ENCODE results near the gene C22orf31.

The C22orf31 gene

GRCh38 chr22:29029202-29030000 lies 32.2 kb downstream of the C22orf31 start:
- DNase-seq (ENCODE audit: low read depth in 1 of 2, low spot score in 1 of 2): no peak

- DNase-seq (ENCODE audit: low read depth in 1 of 2, low spot score in 1 of 2): no peak
Measured at GRCh38 chr22:29028468-29028867, 33.2 kb downstream of the C22orf31 start.

DNA sequence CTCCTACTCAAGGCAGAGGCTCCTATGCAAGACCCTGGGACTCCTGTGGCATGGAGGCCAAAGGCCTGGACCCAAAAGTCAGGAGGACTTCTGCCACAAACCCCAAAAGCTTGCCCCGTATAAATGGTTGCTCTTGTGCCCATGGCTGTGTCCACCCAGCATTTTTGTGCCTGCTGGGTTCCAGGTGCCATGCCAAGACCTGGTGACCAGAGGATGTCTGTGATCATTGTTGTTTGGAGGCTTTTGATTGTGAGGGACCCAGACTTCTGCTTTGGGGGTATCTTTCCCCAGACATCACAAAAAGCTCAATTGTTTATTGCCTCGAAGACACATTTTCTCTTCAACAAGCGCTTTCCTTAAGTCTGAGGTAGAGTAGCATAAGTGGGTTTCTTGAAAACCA lies 35.1 kb downstream of the C22orf31 start:
- no peak for DNase-seq (ENCODE audit: low read depth in 1 of 2, low spot score in 1 of 2)

DNA sequence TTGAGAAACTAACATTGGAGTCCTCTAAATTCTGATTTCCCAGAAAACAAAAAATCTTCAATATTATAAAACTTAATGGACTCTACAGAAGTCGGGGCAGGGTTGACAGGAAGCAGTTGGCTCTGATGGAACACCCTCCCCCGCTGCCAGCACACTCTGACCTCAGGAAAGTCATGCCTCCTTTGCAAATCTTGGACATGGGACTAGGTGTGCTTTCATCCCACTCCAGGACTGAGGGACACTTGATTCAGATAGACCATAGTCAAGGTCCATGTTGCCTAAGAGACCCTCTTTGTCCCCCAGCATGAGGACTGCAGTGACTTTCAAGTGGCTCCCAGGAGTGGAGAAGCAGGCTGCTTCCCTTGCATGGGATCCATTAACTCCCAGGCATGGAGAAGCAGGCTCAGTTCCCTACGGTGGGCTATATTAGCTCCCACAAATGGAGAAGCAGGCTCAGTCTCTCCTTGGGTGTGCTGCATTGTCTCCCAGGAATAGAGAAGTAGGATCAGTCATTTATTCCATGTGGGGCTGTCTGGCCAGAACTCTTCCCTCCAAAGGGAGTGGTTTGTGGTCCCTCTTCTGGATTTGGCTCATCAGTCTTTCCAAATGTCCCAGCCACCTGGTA lies 38.3 kb downstream of the C22orf31 start:
- no peak for DNase-seq (ENCODE audit: low read depth in 1 of 2, low spot score in 1 of 2)

GRCh38 chr22:29022101-29022817 lies 39.4 kb downstream of the C22orf31 start:
- no peak for DNase-seq (ENCODE audit: low read depth in 1 of 2, low spot score in 1 of 2)

GRCh38 chr22:29018293-29019189 lies 43.1 kb downstream of the C22orf31 start:
- DNase-seq (ENCODE audit: low read depth in 1 of 2, low spot score in 1 of 2): no peak

- DNase-seq (ENCODE audit: low read depth in 1 of 2, low spot score in 1 of 2): no peak
Measured at GRCh38 chr22:29016067-29016938, 45.3 kb downstream of the C22orf31 start.

DNA sequence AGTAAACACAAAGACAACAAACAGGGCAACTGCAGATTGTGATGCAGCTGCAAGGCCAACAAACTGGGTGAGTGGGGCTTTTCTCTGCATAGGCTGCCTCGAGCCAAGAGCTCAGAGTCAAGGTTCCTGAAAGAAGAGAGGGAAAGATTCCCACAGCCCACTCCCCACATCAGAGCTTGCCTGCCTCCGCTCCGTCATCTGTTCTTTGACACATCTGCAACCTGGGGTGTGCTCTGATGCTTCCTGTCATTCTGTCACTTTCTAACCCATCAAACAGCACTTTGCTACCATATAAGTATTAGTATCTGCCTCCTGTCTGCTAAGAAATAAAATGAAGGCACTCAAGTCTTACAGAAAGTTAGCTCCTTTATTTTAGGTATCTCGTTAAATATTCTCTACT lies 46.9 kb downstream of the C22orf31 start:
- no peak for DNase-seq (ENCODE audit: low read depth in 1 of 2, low spot score in 1 of 2)

GRCh38 chr22:29014293-29014692 lies 47.3 kb downstream of the C22orf31 start:
- no peak for DNase-seq (ENCODE audit: low read depth in 1 of 2, low spot score in 1 of 2)

DNA sequence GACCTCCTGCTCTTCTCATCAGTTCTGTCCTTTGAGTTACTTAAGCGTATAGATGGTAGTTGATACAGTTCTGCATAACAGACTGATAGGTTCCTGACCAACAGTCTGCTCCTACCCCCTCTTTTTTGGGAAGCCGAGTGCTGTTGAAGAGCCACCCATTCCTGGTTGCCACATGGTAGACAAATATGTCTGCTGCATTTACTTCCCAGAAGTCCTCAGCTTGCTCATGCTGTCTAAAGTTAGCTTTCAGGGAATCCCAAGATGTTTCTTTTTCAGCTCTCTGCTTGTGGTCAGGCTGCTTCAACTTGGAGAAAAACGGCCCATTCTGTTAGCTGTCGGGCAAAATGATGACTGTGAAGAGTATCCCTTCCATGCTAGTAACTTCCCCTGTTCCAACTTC lies 48.7 kb downstream of the C22orf31 start:
- DNase-seq (ENCODE audit: low read depth in 1 of 2, low spot score in 1 of 2): no peak

DNA sequence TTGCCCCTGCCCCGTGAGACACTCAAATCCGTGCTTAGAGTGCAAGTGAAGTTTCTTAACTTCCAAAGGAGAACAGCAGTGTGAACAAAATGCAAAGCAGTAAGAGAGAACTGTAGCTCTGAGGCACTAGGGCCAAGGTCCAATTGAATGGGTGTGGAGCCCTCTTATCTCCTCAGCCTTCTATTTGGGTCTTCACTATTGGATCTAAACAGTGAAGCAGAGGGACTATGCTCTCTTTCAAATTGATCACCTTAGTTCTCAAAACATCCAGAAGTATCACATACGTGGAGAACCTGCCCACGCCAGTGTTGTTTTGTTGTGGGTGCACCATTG lies 49.6 kb downstream of the C22orf31 start:
- DNase-seq (ENCODE audit: low read depth in 1 of 2, low spot score in 1 of 2): no peak

DNA sequence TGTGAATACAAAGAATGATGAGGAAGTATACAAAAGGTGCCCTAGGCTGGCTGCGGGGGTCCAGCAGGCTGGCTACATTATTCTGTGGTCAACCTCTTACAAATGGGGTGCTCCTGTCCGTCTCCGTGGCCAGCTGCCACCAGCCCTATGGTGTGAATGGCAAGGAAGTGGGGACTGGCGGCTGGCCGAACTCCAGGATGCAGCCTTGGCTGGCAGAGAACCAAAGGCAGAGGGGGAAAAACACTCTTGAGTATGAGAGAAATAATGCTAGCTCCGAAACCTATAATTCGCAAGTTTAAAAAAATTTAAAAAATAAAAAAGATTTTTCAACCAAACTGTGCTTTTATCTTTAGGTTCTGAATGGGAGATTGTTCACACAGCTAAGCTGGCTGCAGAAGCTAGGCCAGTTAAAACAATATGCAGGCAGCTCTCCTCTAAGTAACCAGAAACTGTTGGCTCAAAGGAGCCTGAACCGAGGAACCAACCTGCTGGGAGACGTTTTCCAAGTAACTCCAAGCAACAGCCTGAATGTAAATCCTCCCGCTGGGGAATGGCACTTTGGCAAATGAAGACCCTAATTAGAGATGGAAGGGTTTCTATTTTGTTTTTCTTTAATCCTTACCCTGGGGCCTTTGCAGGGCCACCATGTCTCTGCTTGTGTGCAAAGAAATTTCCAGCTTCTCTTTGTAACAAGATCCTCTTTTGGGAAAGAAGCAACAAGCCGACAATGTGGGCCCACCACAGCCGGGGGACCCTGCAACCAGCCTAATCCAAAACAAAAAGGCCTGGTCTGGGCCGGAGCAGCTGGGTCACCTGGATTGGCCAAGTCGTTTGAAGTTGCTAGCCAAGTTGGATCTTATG lies 50.2 kb downstream of the C22orf31 start:
- no peak for DNase-seq (ENCODE audit: low read depth in 1 of 2, low spot score in 1 of 2)

- DNase-seq (ENCODE audit: low read depth in 1 of 2, low spot score in 1 of 2): no peak
Measured at GRCh38 chr22:29009148-29009547, 52.5 kb downstream of the C22orf31 start.

Data from activated T-helper 1 cell treated with anti-CD3 and anti-CD28 coated beads, Interleukin-2, amount 50 U/mL, for 16 hours (primary cell).